ENCODE data around the gene PCSK7. TPM values are rescaled to one million over a fixed set of nuclear protein-coding genes. Genes with fewer than 3 reads are reported as not detected.

Gene PCSK7
- total RNA-seq, 1 experiment from 2014 or later = 43.6 TPM

GRCh38 chr11:117166491-117166890, 65.4 kb downstream of the PCSK7 start:
- DNase-seq = no peak
- no peak overlapping the region for H2AFZ ChIP-seq (ENCODE audit: low read length)
- H3K9ac ChIP-seq (ENCODE audit: low read length) = no peak overlapping the region
- no peaks in the 10 kb centered on the region for H3K27me3 ChIP-seq (ENCODE audit: low read length)
- CTCF ChIA-PET = no interaction called here
- BruUV-seq (replicated peaks) = no TSS peak
- peaks cover 4% of the 10 kb centered on the region; the same call in 1 of the 2 replicates for H4K20me1 ChIP-seq (ENCODE audit: low read length)
- no peak for TF ChIP-seq EZH2 (IDR thresholded peaks at IDR 0.05; ENCODE audit: low read length, unreplicated experiment)
- peaks cover 3% of the 10 kb centered on the region; the same call in 1 of the 2 replicates for H3K79me2 ChIP-seq (ENCODE audit: low read length)
- POLR2A ChIA-PET (ENCODE audit: unreplicated experiment) = interaction anchor here (0.6 kb wide), 1 partner anchor 94 kb away, joined by 3 read pairs; no protein-coding TSS in a partner anchor
- no peak overlapping the region for H3K4me3 ChIP-seq (ENCODE audit: low read length)
- no peak for ATAC-seq
- no peaks in the 10 kb centered on the region for H3K4me1 ChIP-seq (ENCODE audit: insufficient read depth, low read length)
- peaks cover 72% of the 10 kb centered on the region for H3K36me3 ChIP-seq (ENCODE audit: low read depth, low read length)
- no peak overlapping the region for H3K27ac ChIP-seq (ENCODE audit: low read length)
- H3K4me2 ChIP-seq (ENCODE audit: low read length) = no peak overlapping the region
- H3F3A ChIP-seq (ENCODE audit: low read length, unreplicated experiment) = no peaks in the 10 kb centered on the region
- intact Hi-C loops (cut with micrococcal nuclease) = no loop called here
- no peaks in the 10 kb centered on the region for H3K9me2 ChIP-seq (replicated peaks; ENCODE audit: low read length)
- no peaks in the 10 kb centered on the region for H3K9me3 ChIP-seq (ENCODE audit: low read length)

GRCh38 chr11:117160826-117161225, 71.0 kb downstream of the PCSK7 start:
- ATAC-seq (no peak), DNase-seq (no peak)
- H3K9me3 ChIP-seq (ENCODE audit: low read length) = no peaks in the 10 kb centered on the region
- H3K27ac ChIP-seq (ENCODE audit: low read length) = no peak overlapping the region
- no TSS peak for BruUV-seq (replicated peaks)
- H3K4me1 ChIP-seq (ENCODE audit: insufficient read depth, low read length) = no peaks in the 10 kb centered on the region
- no peak overlapping the region for H3K4me2 ChIP-seq (ENCODE audit: low read length)
- no peak overlapping the region for H3K4me3 ChIP-seq (ENCODE audit: low read length)
- H4K20me1 ChIP-seq (ENCODE audit: low read length) = peaks cover 22% of the 10 kb centered on the region; the same call in 1 of the 2 replicates
- H3K27me3 ChIP-seq (ENCODE audit: low read length) = no peaks in the 10 kb centered on the region
- no peak overlapping the region for H2AFZ ChIP-seq (ENCODE audit: low read length)
- H3K36me3 ChIP-seq (ENCODE audit: low read depth, low read length) = peaks cover 62% of the 10 kb centered on the region
- TF ChIP-seq EZH2phosphoT487 (IDR thresholded peaks at IDR 0.05; ENCODE audit: borderline replicate concordance, low read length) (no peak), CTCF (conservative IDR thresholded peaks at IDR 0.05; ENCODE audit: low read depth, low read length) (no peak), EZH2 (IDR thresholded peaks at IDR 0.05; ENCODE audit: low read length, unreplicated experiment) (no peak)
- intact Hi-C loops (cut with micrococcal nuclease) = no loop called here
- no peaks in the 10 kb centered on the region for H3K9me2 ChIP-seq (replicated peaks; ENCODE audit: low read length)
- CTCF ChIA-PET = no interaction called here
- peaks cover 43% of the 10 kb centered on the region for H3K79me2 ChIP-seq (ENCODE audit: low read length)
- H3K9ac ChIP-seq (ENCODE audit: low read length) = no peak overlapping the region
- POLR2A ChIA-PET (ENCODE audit: unreplicated experiment) = no interaction called here
- H3F3A ChIP-seq (ENCODE audit: low read length, unreplicated experiment) = no peaks in the 10 kb centered on the region

- H3K79me2 ChIP-seq (ENCODE audit: low read length) = peaks cover 52% of the 10 kb centered on the region
- H3K36me3 ChIP-seq (ENCODE audit: low read depth, low read length) = peaks cover 62% of the 10 kb centered on the region
- H4K20me1 ChIP-seq (ENCODE audit: low read length) = peaks cover 28% of the 10 kb centered on the region; the same call in 1 of the 2 replicates
These were observed 72.0 kb downstream of the PCSK7 start for GRCh38 chr11:117159892-117160291.

More at GRCh38 chr11:117159892-117160291, 72.0 kb downstream of the PCSK7 start:
- no peak for DNase-seq
- no peak overlapping the region for H3K4me2 ChIP-seq (ENCODE audit: low read length)
- no peak for ATAC-seq
- ChIA-PET POLR2A (ENCODE audit: unreplicated experiment) (no interaction called here), CTCF (no interaction called here)
- no TSS peak for BruUV-seq (replicated peaks)
- no peaks in the 10 kb centered on the region for H3F3A ChIP-seq (ENCODE audit: low read length, unreplicated experiment)
- no peak overlapping the region for H3K4me3 ChIP-seq (ENCODE audit: low read length)
- H3K9me3 ChIP-seq (ENCODE audit: low read length) = no peaks in the 10 kb centered on the region
- no peak for TF ChIP-seq EZH2phosphoT487 (IDR thresholded peaks at IDR 0.05; ENCODE audit: borderline replicate concordance, low read length)
- no peak for TF ChIP-seq CTCF (conservative IDR thresholded peaks at IDR 0.05; ENCODE audit: low read depth, low read length)
- TF ChIP-seq EZH2 (IDR thresholded peaks at IDR 0.05; ENCODE audit: low read length, unreplicated experiment) = no peak
- intact Hi-C loops (cut with micrococcal nuclease) = no loop called here
- H2AFZ ChIP-seq (ENCODE audit: low read length) = no peak overlapping the region
- no peak overlapping the region for H3K9ac ChIP-seq (ENCODE audit: low read length)
- H3K4me1 ChIP-seq (ENCODE audit: insufficient read depth, low read length) = no peaks in the 10 kb centered on the region
- H3K9me2 ChIP-seq (replicated peaks; ENCODE audit: low read length) = no peaks in the 10 kb centered on the region
- H3K27me3 ChIP-seq (ENCODE audit: low read length) = no peaks in the 10 kb centered on the region
- no peak overlapping the region for H3K27ac ChIP-seq (ENCODE audit: low read length)
